ENCODE data around the gene ORAI1.
"Not testable (repeated sequence)": the region's sequence is repeated elsewhere in the genome, so short reads cannot be mapped to it uniquely, and the experiment has no call there.

ORAI1 gene

DNA sequence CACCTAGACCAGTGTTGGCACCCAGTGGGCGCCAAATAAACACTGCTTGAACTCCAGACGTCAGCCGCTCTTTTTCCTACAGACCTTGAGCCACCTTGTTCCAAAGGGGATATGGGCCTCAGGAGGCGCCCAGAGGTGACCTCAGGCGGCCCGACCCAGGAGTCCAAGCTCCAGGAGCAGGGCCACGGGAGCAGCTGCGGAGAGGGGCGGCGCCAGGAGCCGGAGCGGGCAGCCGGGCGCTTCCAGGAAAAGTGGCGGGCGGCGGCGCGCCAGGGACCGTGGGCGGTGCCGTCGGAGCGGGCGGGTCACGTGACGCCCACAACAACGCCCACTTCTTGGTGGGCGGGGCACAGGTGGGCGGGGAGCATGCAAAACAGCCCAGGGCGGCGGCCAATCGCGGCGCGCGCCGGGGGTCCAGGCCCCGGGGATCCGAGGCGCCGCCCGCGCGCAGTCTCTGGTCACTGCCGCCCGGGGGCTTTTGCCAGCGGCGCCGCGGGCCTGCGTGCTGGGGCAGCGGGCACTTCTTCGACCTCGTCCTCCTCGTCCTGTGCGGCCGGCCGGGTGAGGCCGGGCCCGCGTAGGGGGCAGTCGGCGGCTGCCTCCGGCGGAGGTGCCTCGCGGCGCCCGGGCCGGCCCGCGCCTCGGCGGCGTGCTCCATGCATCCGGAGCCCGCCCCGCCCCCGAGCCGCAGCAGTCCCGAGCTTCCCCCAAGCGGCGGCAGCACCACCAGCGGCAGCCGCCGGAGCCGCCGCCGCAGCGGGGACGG, at the start of gene ORAI1:
ORAI1 (plus strand) TSS at position 444 of the 766 bp plus-strand sequence.
- peak; percentile 99 for DNase-seq (ENCODE audit: low spot score)

DNA sequence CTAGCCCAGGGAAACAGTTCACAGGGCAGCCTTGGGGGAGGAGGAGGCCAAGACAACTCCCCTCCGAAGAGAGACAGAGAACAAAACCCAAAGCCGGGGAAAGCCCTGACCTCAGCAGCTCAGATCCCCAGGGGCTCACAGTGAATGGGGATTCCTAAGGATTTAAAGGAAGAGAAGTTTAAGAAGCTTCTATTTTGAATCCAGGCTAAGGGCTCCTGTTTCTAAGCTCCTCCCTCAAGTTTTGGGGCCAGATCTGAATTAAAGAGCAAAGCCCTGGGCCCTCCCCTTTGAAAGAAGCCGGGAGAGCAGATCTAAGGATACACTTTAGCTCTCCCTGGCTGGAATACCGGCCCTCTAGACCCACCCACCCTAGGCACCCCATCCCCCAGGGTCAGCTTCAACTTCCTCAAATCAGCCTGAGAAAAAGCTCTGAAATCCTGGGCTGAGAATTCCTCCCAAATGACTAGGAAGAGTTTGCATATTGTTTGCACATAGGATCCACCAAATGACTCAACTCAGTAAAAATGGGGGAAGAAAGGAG, 49.4 kb upstream of the ORAI1 start:
- peak; percentile 78 for DNase-seq (ENCODE audit: low spot score)

DNA sequence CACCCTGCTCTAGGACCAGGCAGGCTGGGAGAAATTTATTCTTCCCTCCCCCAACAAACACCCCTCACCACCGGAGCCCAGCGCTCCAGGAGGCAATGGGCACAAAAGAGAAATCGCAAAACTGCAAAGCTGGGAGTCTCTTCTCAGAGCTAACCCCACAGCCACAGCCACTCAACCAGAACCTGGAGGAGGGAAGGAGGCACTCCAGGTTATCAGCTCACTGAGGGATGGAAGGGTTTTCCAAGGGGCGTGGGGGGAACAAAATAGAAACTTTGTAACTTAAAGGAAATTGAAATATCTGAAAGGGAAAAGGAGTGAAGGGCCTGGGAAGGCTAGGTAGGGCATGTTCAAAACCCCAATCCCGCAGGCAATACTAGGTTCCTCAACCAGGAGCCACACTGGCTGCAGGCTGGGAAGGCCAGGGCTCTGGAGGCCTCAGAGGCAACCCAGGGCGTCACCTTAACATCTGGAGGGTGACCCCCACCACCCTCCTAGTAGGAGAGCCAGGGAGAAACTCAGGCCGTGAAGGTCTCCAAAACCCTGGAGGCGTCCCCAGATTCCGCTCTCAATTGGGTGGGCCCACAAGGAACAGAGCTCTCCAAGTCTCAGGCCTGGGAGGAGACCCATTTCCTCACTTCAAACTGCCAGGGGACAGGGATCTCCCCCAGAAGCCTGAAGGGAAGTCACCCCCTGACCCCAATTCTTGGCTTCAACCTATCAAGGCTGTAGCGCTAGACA, 48.7 kb upstream of the ORAI1 start:
- no peak for DNase-seq (ENCODE audit: low spot score)

DNA sequence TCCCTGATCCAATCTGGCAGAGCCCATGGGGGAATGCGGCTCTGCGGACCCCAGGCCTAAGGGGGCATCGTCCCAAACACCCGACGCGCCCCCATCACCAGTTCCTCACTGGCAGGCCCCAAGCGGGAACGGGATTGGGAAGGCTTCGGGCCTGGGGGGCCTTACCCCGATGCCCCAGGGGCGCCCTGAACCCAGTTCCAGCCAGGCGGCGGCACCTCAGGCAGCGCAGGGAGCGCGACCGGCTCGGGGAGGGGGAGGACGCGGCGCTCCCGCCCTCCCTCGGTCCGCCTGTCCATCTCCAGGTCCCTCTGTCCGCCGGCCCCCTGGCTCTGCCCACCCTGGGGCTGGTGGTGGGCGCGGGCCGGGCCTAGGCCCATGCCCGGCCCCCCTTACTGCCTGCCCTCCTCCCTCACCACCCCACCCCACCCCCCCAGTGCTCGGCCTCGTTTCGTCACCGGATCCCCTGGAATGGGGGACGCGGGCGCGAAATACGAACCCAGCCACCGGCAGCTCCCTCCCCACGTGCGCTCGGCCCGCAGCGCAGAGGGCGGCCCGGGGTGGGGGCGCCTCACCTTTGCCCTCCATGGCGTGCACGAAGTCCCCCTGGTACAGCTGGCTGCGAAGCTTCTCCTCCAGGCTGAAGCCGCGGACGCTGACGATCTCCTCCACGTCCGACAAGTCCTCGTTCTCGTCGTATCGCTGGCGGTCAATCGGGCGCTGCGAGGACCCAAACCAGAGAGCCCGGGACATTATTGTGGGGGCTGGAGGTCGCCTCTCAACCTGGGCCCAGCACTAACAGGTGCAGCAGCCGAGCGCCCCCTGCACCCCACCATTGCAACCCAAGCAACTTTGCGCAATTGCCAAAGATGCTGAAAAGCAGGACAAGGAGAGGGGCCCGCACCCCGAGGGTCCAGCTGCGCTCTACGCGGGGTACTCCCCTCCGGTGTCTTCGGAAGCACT, 47.8 kb upstream of the ORAI1 start:
- DNase-seq (ENCODE audit: low spot score) = peak; percentile 75

DNA sequence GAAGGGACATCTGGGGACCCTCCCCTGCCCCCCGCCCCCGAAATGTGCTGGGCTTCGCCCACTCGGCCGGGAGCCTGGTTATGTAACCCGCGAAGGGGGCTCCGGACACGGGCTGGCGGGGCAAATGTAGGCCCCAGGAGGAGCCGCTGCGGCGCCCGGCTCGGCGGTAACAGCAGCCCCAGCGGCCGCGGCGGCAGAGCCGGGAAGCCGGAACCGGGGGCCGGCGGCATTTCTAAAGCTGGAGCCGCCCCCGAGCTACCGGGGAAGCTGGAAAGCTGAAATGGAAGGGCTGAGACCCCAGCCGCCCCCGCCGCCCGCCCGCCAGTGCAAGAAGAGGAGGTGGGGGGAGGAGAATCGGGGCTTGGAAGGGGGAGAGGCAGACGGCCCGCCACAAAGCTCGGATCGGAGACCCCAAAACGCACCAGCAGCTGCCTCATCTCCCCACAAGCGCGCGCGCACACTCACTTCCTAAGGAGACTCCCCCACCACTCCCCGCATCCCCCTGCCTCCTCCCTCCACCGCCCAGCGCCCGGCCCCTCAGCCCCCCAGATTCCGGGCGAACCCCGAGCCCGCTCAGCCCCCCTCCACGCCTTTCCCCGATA, 47.0 kb upstream of the ORAI1 start:
- peak; percentile 36 for DNase-seq (ENCODE audit: low spot score)

DNA sequence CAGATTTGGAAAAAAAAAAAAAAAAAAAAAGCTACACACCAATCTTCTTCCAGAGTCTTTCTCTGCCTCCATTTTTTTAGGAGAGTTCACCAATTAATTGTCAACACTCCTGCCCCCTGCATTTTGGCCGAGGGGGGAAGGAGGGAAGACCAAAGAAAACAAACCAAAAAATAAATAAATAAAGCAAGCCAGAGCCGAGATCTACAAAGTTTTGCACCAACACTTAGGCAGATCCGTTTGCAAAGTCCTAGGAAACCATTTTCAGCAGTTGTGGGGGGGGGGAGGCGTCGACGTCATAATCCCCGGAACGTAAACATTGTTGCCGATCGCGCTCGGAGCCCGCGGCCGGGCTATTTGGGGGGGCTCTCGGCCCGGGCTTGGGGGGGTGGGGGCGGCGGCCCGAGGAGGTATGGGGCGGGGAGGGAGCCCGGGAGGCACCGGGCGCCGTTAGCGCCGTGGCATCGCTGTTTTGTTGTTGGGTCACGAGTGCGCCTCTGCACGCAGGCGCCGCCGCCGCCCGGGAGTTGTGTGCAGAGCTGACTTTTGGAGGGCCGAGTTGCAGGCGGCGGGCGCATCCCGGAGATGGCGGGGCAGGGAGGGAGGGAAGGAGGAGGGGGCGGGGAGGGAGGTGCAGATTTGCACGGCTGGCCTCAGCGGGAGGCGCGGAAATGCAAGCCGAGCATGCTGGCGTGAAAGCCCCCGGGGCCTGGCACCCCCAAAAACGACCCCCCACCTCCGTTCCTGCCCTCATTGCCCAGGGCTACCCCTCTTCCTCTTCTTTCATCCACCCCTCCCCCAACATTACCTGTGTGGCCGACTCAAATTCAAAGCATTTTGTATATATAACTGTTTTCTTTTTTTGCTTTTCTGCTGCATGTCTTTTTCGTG, 46.1 kb upstream of the ORAI1 start:
- DNase-seq (ENCODE audit: low spot score) = peak; percentile 74

DNA sequence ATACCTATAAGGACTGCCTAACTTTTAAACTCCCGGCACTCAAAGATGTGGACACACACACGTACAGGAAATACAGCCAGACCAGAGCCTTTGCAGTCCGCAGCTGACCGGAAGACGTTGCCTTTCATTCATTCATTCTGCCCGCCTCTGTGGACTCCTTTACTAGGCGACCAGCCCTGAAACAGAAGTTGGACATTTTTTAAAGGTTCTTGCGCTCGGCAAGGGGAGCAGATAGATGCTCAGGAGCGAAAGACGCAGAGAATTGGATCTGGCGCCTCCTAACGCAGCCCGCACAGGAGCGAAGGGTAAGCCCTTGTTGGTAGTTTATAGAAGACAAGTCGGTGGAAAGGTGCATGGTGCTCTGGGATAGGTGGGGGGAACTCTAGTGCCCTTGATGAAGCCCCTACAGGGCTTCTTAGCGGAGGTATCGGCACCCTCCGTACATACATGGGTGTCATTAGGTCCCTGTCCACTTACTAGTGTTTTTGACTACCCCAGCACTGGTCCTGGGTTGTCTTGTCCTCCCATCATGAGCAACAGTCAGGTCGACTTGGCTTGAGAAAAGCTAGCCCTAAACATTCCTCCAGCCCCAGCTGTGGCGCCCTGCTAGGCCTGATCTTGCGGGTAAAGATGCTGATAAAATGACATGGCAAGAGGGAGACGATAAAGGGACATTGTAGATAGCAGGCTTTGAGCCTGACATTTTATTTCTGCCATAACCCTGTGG, 45.2 kb upstream of the ORAI1 start, which contains the start of gene KDM2B:
KDM2B (minus strand) TSS at position 65 of the 727 bp plus-strand sequence. CDS start 112 bp downstream, outside the sequence.
- peak; percentile 33 for DNase-seq (ENCODE audit: low spot score)

DNA sequence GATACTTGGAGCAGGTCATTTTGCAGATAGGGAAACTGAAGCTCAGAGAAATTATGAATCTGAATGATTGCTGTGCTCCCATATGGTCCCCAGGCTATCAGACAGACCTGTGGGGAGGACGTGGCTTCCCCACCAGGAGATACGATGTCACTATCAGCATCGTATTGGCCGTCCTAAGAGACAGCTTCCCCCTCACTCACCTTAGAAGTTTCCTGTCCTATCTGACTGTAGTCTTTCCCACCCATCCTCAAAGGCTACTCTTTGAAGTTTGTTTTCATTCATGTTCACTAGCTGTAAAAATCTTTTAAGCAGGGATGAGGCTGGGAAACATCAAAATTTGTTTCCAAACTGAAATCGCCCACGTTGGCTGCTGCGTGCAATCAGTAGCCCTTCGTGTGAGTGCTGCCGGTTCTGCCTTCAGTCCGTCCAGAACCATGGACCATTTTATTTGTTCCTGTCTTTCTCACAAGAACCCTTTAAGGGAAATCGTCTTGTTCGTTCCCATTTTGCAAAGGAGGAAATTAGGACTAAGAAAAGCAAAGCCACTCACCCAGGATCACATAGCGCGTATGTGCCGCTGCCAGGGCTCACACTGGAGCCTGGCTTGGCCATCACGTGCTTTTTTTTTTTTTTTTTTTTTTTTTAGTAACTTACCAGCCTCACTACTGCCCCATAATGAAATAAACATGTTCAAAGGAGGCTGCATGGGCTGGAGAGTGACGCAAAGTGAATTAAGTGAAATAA, 44.5 kb upstream of the ORAI1 start:
- peak; percentile 78 for DNase-seq (ENCODE audit: low spot score)

DNA sequence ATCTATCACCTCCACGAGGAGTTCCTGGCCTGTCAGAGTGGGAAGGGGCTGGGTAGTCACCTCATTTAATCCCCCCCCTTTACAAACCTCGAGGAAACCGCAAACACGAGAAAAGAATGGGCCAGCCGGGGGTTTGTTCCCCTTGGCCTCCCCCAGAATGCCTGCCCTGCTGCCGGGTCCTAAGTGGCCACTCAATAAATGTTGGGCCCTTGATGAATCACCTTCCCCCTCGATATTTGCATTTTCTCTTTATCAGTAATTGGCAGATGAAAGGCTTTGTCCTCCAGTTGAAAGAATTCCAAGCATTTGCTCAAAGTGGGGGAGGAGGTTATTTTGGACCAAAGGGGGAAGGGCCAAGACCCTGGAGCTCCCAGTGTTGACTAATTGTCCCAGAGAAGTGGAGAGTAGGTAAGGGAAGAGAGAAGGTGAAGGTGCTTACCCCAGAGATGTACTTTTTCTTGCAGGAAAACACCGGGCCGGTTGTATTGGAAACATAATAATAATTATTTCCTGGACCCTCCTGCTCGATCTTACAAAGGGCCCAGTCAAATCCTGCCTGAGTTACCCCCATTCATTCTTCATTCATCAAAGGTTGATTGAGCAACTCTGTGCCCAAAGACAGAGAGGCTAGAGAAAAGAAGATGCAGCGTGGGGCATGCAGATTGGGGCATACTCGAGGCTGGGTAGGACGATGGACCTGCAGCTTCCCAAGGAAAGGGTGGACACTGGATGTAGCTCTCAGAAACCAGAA, 43.6 kb upstream of the ORAI1 start:
- DNase-seq (ENCODE audit: low spot score) = no peak

DNA sequence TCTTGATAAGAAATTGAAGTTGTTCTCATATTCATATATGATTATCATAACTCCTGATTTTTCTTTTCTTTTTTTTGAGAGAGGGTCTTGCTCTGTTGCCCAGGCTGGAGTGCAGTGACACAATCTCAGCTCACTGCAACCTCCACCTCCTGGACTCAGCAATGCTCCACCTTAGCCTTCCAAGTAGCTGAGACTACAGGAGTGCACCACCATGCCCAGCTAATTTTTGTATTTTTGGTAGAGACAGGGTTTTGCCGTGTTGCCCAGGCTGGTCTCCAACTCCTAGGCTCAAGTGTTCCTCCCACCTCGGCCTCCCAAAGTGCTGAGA, 43.0 kb upstream of the ORAI1 start:
- DNase-seq (ENCODE audit: low spot score) = not testable (repeated sequence)

DNA sequence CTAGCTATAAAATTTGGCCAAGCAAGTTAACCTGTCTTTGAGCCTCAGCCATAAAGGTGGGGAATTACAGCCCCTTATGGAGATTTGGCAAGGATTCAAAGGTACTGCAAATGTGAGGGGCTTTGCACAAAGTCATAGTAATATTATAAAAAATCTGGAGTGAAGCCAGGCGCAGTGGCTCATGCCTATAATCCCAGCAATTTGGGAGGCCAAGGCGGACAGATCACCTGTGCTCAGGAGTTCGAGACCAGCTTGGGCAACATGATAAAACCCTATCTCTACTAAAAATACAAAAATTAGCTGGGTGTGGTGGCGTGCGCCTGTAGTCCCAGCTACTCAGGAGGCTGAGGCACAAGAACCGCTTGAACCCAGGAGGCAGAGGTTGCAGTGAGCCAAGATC, 41.4 kb upstream of the ORAI1 start:
- DNase-seq (ENCODE audit: low spot score) = not testable (repeated sequence)

DNA sequence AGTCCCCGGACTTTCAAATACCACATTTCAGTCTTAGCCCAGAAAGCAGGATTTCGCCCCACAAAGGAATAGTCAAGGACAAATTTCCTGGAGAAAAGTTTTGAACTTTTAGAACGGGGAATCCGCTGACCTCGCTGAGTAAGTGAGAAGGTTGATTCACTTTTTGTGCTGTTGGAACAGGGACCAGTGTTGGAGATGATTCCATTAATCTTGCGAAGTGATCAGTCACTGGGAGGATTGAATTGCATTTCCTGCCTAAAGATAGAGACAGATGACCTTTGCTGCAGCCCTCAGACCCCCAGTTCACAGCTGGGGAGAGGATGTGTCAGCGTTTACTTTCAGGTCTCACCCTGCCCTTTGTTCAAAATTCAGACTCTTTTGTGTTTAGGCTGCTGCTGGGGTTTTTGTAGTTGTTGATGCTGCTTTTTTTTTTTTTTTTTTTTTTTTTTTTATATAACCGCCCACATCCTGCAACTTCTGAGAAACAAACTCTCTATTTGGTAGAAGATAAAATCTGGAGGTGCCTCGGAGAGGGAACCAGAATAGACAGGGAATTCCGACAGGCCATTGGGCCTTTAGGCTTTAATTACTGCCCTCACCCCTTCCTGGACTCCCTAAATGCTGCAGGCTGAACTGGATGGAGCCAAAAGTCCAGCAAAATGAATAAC, 35.7 kb upstream of the ORAI1 start:
- DNase-seq (ENCODE audit: low spot score) = peak; percentile 48

DNA sequence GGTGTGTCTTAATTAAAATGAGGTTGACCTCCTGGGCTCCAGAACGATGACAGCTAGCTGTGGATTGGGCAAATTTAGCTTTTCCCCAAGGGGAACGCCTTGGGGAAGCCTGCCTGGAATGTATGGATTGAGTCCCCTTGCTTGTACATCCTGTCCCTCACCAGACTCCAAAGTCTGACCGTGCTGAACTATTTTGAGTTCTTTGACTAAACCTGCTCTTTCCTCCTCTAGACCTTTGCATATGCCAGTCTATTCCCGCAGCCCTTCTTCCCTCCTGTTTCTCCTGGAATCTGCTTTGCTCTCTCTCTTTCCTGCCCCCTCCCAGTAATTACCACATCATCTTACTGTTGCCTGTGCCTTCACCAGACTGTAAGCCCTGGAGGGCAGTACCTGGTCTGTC, 34.0 kb upstream of the ORAI1 start:
- DNase-seq (ENCODE audit: low spot score) = no peak

DNA sequence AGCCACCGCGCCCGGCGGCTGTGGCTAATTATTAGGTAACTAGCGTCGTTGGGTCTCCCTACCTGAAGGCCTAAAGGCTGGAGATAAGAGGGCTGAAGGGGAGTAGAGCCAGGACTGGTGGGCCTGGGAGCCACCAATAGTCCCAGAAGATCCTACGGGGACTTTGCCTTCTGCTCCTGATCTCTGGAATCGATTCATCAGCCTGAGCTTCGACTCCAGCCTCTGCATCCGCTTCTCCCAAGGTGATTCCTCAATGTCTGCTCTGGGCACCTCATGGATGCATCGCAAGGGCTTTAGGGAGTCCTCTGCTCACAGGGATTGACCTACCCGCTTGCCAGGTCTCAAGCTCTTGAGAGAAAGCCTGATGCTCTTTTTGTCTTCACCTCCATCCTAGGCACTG, 30.8 kb upstream of the ORAI1 start:
- DNase-seq (ENCODE audit: low spot score) = no peak

DNA sequence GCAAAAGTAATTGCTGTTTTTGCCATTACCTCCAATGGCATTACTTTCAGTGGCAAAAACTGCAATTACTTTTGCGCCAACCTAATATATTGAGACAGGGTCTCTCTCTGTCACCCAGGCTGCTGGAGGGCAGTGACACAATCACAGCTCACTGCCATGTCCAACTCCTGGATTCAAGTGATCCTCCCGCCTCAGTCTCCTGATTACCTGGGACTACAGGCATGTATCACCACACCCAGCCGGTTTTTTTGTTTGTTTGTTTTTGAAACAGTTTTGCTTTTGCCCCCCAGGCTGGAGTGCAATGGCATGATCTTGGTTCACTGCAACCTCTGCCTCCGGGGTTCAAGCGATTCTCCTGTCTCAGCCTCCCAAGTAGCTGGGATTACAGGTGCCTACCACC, 29.8 kb upstream of the ORAI1 start:
- no peak for DNase-seq (ENCODE audit: low spot score)

DNA sequence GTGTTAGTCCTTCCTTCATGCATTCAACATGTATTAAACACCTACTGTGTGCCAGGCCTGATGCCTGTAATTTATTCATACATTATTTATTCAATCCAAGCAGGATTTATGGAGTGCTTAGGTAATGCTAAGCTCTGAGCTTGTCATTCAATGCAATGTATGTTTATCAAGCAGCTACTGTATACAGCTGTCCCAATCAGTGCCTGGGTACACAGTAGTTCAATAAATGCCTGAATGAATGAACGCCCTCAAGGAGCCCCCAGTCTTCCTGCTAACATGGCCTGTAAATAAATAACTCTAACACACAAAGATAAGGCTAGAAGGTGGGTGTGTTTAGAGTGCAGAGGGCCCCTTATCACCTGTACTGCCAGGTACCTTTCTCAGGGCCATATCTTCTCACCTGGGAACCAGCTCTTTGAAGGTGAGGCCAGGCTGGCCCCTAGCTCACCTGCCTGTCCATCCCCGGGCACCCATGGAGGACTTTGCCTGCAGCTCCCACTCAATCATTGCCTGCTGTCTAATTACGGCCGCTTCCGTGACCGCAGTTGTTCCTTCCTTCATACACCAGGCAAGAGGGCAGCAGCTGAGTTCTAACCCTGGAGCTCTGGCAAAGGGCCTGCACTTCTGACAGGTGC, 25.5 kb upstream of the ORAI1 start:
- DNase-seq (ENCODE audit: low spot score) = no peak

DNA sequence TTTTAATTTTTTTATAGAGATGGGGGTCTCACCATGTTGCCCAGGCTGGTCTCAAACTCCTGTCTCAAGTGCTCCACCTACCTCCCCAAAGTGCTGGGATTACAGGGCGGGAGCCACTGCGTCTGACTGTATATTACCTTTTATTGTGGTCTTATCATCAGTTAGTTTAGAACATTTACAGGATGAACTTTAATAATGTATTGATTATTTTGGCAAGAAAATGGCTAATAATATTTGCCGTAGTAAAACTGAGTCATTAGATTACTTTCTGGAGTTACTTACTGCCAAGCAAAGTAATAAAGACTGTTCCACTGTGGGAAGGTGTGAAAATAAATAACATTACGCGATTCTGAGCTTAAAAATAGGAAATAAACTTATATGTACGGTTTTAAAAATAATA, 23.6 kb upstream of the ORAI1 start:
- no peak for DNase-seq (ENCODE audit: low spot score)

Measured in AG20443 (cell line).